ENCODE results near the gene TLL2. TPM values are rescaled to one million over a fixed set of nuclear protein-coding genes. Genes with fewer than 3 reads are reported as not detected.

Gene TLL2
- total RNA-seq, 1 donor from 2014 or later: 1.2 TPM

DNA sequence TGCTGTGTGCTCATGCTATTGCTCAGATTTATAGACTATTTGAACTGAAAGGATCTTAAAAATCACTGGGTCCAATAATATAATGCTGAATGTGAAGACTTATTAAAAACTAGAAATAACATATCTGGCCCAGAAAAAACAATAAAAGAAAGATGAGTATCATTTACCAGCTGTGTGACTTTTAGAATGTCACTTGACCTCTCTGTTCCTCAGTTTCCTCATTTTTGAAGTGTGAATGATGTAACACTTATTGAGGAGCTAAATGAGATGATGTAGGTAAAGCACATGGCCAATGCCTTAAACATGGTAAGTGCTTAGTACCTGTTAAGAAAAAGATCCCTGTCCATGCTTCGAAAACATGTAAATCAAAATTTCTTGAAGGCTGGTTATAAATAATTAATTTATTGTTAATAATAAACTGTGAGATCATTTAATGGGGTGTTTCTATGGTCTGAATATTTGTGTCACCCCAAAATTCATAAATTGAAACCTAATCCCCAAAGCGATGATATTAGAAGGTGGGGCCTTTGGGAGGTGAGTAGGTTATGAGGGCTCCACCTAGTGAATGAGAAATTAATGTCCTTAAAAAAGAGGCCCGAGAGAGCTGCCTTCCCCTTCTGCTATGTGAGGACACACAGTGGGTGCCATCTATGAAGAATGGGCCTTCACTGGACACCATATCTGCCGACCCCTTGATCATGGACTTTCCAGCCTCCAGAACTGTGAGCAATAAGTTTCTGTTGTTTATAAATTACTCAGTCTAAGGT lies 196.5 kb downstream of the TLL2 start:
- intact Hi-C loops (cut with DNase I): no loop called here
- ATAC-seq (no peak), DNase-seq (ENCODE audit: low spot score) (no peak)

Other genes starting within 250 kb of the TLL2 start
- gene BLNK, start 242.4 kb downstream of the TLL2 start, total RNA-seq: 13.1 TPM
- gene DNTT, start 209.5 kb downstream of the TLL2 start, total RNA-seq: not detected
- gene OPALIN, start 154.9 kb downstream of the TLL2 start, total RNA-seq: not detected
- gene TM9SF3, start 73.1 kb upstream of the TLL2 start, total RNA-seq: 130 TPM
- gene PIK3AP1, start 206.6 kb upstream of the TLL2 start, total RNA-seq: 13.8 TPM

All from sciatic nerve (tissue), 2 donors.